KBM-7 (cell line): ENCODE results near the gene UBR7.
"Not testable (repeated sequence)": the region's sequence is repeated elsewhere in the genome, so short reads cannot be mapped to it uniquely, and the experiment has no call there.

Source experiments
- DNase-seq: peaks from one replicate; pipeline ENCODE4 v3.0.0-alpha.2; 2015
- in situ Hi-C: fragments of 300-500 bp; cut with MboI; formaldehyde crosslinking; loops from 2 replicates; pipeline ENCODE4 v1.14.3; 2020; ENCODE audit warnings: low sequenced_read_pairs, low pct_unique_long_range_greater_than_20kb, mixed read lengths

The UBR7 gene

DNA sequence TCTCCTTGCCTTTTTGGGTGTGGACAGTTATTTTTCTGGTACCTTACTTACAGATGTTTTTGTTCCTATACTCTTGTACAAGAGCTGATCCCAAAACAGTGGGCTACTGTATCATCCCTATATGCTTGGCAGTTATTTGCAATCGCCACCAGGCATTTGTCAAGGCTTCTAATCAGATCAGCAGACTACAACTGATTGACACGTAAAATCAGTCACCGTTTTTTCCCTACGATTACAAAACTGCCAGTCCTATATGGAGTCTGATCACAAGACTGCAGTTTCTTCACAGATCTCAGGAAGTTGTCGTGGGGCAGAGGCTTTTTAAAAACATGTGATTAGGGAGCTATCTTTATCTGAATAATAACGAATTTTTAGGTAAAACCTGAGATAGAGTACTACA lies 20.6 kb upstream of the UBR7 start:
- no peak for DNase-seq
- in situ Hi-C loops, result no loop called here

DNA sequence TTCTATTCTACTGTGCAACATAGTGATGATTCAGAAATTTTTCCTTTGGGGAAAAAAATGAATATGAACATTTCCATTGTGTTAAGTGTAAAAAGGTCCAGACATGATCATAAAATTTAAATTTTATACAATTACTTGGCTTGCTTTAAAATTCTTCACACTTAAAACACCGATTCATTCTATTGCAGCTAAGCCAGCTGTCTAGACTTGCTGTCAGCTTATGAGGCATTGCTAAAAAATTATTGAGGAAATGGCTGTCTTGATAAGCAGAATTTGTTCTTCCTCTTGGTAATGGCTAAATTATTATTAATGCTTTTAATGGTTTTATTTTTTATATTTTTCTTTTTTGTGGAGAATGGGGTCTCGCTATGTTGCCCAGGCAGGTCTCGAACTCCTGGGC lies 20.1 kb upstream of the UBR7 start:
- in situ Hi-C loops, result no loop called here

DNA sequence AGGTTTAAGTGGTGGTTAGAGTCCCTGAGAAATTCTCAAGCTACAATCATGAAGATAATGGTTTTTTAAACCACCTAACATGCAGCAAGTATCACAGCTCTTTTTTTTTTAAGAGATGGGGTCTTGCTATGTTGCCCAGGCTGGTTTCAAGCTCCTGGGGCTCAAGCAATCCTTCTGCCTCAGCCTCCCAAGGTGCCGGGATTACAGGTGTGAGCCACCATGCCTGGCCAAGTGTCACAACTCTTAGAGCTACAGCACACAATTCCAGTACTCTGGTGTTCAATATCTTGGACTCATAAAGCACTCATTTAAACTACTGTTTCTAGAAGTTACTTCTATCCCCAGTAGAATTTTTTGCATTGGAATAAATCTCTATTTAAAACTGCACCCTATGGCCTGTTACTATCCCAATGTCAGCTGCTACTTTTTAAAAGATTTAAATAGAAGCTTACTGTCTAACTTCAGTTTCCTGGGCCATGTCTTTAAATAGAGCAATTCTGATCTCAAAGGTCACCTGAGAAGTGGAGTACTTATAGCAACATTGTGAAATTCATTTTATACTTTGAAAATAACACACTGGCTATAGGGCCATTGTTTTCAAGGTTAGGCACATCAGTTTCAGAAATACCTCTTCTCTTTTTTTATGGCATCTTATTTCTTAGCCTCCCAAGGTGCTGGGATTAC lies 11.6 kb upstream of the UBR7 start:
- in situ Hi-C loops, result no loop called here
- DNase-seq, result no peak

More for the DNA sequence above, 20.1 kb upstream of the UBR7 start:
- no peak for DNase-seq

DNA sequence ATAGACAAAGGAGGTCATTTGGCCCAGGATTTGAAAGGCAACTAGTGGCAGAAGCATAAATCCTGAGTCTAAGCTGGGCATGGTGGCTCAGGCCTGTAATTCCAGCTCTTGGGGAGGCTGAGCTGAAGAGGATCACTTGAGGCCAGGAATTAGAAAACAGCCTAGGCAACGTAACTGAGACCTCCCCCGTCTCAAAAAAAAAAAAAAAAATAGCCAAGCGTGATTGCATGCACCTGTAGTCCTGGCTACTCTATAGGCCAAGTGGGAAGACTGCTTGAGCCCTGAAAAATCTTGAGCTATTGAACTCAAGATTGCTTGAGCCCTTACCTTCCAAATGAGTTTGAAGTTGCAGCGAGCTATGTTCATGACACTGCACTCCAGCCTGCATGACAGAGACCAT lies 8.0 kb upstream of the UBR7 start:
- in situ Hi-C loops, result no loop called here
- no peak for DNase-seq

DNA sequence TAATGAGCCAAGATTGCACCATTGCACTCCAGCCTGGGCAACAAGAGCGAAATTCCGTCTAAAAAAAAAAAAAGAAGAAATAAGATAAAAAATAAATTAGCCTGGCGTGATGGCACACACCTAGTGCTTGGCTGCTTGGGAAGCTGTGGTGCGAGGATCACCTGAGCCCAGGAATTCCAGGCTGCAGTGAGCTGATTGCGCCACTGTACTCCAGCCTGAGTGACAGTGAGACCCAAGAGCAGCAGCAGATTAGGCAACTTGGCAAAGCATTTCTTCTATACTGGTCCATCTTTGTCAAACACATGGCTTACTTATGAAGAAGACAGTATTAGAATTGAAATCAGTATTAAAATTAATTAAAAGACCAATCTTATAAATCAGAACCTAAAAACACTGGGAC lies 6.5 kb upstream of the UBR7 start:
- DNase-seq, result no peak
- in situ Hi-C loops, result no loop called here

DNA sequence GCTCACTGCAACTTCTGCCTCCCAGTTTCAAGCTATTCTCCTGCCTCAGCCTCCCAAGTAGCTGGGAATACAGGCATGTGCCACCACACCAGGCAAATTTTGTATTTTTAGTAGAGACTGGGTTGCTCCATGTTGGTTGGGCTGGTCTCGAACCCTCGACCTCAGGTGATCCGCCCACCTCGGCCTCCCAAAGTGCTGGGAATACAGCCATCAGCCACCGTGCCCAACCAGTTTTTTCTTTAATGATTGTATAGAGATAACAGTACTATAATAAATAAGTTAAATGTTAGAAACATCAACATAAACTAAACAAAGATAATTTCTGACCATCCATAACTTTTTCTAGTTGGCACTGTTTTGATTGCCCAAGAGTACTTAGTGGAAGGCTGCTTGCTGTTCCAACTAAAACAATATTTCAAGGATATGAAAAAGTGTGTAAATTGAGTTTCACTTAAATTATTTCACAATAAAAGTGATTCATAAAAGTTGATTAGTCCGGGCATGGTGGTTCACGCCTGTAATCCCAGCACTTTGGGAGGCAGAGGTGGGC lies 5.8 kb upstream of the UBR7 start:
- DNase-seq, result no peak
- in situ Hi-C loops, result no loop called here

DNA sequence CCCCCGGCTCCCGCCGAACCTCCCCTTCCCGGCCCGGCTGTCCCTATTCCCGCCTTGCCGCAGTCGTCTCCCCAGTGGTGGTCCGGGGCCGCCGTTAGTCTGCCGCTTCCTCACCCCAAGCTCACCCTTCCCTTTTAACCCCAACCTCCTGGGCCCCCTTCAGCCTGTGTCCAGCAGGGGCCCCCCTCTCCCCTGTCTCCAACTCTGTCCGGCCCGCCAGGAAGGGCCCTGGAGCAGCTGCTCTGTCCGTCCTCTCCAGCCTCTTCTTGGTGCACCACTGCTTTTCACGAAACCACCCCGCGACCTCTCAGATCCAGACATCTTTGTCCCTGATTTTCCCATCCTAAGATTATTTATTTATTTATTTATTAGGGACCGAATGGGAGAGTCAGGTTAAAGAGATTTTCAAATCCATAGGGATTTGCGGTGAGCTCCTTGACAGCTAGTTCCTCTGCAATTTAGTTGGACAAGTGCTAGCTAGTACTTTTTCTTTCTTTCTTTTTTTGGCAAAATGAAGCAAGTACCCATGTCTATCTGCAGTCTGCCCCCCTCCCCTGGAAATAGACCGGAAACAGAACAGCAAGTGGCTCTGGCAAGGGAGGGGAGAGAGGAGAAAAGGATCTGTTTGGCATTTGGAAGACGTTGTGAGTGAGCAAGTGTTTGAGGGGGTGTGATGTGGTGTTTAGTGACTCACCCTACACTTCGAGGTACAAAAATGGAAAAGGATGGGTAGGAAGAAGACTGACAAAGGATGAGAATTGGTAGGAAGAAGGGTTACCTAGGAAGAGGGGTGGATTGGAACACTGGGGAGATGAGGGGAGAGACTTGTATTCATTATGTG lies 632 bp downstream of the UBR7 start:
- in situ Hi-C loops, result no loop called here
- DNase-seq, result peak; percentile 65

DNA sequence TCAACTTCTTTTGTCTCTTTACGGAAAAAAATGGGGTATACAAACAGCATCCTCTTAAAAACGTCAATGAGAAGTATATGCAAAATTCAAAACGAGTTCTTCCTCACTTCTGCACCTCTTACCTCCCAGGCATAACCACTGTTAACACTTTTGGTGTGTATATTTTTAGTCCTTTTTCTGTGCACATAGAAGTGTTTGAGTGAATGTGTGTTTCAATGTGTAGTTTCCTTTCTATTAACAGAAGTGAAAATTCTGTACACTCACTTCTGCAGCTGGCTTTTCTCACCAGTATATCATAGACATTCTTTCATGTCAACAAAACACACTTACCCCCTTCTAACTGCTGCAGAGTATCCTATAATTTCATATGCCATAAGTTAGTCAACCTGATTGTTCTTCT lies 5.4 kb downstream of the UBR7 start:
- no peak for DNase-seq
- in situ Hi-C loops, result no loop called here

DNA sequence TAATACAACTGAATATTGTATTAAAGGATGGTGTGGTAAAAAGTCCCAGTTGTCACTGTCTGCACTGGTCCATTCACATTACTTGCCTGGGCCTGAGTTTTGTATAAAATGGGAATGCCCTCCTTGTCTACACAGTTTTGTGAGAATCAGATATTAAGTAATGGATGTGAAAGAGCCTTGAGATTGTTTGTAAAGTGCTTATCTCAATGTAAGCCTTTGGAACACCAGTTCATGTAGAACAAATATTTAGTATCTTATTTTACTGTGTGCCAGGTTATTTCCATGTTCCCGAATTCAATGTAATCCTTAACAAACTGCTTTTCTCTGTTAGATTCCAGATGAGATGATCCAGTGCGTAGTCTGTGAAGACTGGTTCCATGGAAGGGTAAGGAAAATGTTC lies 7.5 kb downstream of the UBR7 start:
- in situ Hi-C loops, result no loop called here
- DNase-seq, result no peak

DNA sequence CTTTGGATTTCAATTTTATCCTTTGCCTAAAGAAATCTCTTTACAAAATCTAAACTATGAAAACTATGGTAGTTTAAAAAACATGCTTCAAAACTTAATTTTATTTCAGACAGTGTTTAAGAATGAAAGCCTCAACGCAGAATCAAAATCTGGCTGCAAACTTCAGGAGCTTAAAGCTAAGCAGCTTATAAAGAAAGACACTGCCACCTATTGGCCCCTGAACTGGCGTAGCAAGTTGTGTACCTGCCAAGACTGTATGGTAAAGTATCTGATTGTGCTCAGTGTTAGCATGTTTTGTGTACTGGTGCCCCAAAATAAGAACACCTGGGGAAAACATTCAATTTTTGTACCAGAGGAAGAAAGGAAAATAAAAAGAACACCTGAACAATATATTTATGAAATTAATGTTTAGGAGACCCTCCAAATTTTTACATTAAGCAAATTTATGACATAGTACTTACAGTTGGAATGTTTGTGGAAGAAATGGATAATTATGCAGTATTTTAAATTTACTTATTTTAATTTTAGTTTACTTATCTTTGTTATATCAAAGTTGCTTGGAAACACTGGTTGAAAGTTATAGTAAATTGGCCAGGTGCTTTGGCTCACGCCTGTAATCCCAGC lies 12.2 kb downstream of the UBR7 start:
- in situ Hi-C loops, result no loop called here
- DNase-seq, result peak; percentile 49

DNA sequence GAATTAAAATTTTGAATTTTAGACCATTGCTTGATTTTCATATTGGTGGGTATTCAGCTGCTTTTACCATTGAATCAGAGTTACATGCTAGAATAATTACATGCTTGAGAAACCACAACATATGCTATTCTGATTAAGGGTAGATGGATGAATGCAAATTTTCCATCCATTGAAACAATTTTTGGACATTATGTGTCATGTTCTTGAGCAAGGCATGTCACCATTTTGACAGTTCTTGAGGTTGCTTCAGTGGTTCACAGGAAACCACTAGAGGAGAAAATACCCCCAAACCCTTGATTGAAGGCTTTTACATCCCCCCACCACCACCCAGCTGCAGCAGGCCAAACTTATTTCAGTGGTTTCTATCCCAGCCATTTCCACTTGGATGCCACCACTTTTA lies 13.5 kb downstream of the UBR7 start:
- in situ Hi-C loops, result no loop called here
- no peak for DNase-seq

DNA sequence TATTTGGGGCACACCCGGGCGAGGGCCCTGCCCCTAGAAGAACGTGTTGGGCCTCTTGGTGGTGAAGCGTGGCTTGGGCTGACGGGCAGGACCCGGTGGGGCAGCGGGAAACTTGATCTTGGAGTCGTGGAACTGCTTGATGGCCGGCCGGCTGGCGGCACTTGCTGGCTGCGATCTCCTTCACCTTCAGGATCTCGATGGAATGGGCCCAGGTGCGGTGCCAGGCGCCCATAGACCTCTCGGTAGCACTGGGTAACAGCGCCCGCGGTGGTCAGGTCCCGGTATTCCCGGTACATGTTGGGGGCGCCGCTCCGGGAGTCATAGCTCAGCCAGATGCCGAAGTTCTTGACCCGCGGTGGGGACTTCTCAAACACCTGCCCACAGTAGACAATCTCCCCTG lies 16.5 kb downstream of the UBR7 start:
- in situ Hi-C loops, result no loop called here
- no peak for DNase-seq

DNA sequence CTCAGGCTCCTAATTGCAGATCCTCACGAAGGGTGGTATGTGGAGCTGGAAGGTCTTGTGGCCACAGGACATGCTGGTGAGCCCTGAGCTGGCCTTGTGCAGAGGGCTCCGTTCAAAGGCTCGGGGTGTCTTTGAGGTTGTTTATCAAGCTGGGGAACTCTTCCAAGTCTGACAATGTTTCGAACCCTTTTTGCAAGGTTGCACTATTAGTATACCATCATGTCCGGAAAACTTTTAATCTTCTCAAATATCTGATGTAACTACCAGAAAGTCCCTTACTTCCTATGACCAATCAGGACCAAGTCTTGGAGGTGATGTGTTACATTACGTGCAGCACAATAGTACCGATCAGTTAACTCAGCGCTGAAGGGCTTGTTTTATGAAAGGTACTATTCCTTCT lies 21.5 kb downstream of the UBR7 start:
- in situ Hi-C loops, result loop anchor here (25.0 kb wide), 1 partner anchor 309 kb away; no protein-coding TSS in a partner anchor

DNA sequence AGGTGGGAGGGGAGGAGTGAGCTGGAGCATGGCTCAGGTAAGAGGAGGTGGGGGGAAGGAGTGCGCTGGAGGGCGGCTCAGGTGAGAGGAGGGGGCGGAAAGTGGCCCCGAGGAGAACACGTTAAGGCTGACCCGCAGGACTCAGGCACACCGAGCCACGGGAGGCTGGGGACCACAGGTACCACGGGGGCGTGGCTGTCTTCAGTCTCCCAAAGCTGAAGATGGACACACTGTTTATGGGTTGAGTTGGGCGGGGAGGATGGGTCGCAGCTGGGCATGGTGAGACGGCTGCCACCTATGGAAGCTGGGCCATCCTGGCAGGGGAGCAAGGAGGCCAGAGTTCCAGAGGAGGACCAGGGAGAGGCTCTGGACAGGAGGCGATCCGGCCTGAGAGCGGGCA lies 23.5 kb downstream of the UBR7 start:
- DNase-seq, result no peak
- in situ Hi-C loops, result loop anchor here (25.0 kb wide), 1 partner anchor 307 kb away; no protein-coding TSS in a partner anchor

More for the DNA sequence above, 21.5 kb downstream of the UBR7 start:
- no peak for DNase-seq

DNA sequence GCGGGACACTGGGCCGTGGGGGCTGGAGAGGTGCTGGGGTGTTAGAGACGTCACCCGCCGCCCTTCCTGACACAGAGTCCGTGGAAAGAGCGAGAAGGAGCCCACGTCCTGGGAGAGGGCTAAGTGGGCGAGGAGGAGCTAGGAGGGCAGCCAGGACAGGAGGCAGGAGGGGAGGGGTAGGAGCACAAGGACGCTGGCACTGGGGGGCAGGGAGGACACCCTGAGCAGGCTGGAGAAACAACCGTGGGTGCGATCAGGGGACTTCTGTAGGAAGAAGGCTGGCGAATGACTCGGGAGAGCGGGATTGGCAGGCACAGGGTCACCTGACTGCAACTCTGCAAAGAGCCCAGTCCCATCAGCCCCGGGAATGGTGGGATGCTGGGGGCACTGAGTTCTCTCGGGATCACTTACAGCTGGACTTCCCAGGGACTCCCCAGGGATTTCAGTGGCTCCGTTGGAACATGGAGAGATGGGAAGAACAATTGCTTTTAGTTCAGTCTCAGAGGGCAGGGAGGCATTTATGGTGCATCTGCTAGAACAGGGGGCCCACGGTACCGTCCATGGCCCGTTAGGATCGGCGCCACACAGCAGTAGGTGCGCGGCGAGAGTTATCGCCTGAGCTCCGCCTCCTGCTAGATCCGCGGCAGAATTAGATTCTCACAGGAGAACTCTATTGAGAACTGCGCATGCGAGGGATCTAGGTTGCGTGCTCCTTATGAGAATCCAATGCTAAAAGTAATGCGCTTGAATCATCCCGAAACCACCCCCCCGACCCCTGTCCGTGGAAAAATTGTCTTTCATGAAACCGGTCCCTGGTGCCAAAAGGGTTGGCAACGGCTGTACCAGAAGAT lies 24.3 kb downstream of the UBR7 start:
- DNase-seq, result no peak
- in situ Hi-C loops, result loop anchor here (25.0 kb wide), 1 partner anchor 306 kb away; no protein-coding TSS in a partner anchor

DNA sequence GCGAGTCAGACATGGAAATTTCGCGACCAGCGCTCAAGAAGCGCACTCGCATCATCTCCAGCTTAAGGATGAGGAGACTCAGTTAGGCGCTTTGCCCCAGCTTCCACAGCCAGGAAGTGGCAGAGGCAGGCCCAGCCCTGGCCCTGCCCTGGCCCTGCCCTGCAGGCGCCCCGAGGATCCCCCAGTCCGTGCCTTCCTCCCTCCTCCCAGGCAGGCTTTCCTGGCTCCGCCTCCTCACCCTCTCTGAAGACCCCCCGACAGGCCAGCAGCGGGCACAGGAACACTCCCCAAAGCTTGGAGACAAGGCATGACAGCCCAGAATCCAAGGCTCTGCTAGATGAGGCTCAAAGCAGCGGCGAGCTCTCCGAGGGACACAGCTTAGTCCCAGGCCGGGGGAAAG lies 25.1 kb downstream of the UBR7 start:
- in situ Hi-C loops, result loop anchor here (25.0 kb wide), 1 partner anchor 305 kb away; no protein-coding TSS in a partner anchor
- no peak for DNase-seq

DNA sequence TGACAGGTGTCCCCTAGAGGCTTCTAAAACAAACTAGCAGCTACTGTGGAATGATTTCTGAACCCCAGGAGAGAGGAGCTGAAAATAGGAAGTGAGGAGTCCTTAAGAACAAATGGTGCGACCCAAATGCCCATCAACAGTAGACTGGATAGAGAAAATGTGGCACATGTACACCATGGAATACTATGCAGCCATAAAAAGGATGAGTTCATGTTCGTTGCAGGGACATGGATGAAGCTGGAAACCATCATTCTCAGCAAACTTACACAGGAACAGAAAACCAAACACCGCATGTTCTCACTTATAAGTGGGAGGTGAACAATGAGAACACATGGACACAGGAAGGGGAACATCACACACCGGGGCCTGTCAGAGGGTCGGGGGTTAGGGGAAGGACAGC lies 26.0 kb downstream of the UBR7 start:
- not testable (repeated sequence) for DNase-seq
- in situ Hi-C loops, result loop anchor here (25.0 kb wide), 1 partner anchor 304 kb away; no protein-coding TSS in a partner anchor

DNA sequence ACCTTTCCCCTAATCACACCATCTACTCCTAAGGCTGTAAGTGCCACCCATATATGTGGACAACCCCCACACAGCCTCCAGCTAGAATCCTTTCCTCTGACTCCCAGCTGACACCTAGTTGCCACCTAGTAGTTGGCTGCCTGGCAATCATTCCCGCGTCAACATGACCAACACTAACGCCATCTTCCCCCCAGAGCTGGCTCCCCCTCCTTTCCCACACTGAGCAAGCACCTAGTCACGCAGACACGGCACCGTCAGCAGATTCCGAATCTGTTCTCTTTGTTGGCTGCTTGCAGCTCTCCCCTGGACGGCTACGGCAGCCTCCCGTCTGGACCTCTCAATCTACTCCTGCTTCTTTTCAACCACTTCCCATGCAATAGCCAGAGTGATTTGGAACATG lies 27.7 kb downstream of the UBR7 start:
- in situ Hi-C loops, result loop anchor here (25.0 kb wide), 1 partner anchor 303 kb away; no protein-coding TSS in a partner anchor
- no peak for DNase-seq
